Measurements from ENCODE around the gene DISP2.

The DISP2 gene

DNA sequence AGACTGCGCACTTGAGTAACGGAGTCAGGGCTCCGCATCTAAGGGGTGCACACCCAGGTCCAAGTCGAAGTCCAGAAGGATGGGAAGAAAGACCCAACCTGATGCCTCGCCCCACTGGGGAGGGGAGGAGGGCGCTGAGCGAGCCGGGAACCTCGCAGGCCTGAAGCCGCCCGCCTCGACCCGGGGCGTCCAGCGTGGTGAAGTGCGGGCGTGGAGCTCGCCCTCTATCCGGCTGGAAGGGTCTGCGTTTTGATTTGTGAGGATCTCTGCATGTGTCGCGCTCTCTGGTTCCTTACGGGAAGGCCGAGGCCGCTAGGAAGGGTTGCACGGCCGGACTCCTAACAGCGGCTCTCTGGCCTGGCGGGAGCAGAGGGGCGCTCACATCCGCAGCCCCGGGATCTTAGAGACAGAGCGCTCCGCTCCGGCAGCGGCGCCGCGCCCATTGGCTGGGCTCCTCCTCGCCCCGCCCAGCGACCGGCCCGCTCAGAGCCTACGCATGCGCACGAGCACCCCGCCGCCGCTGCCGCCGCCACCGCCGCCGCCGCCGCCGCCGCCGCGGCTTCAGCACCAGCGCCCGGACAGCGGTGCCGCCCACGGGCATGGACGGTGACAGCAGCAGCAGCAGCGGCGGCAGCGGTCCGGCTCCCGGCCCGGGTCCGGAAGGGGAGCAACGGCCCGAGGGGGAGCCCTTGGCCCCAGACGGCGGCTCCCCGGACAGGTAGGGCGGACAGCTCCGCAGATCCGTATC is at the start of gene DISP2:
TSS of gene DISP2 (plus strand) at position 497 of the 748 bp plus-strand sequence. CDS start at position 600, 103 bp downstream.
- peak; percentile 87 for DNase-seq

- no peak for DNase-seq
Measured at GRCh38 chr15:40309344-40309862, 48.6 kb upstream of the DISP2 start.

GRCh38 chr15:40310001-40310959 is 47.7 kb upstream of the DISP2 start:
- peak; percentile 49 for DNase-seq

DNA sequence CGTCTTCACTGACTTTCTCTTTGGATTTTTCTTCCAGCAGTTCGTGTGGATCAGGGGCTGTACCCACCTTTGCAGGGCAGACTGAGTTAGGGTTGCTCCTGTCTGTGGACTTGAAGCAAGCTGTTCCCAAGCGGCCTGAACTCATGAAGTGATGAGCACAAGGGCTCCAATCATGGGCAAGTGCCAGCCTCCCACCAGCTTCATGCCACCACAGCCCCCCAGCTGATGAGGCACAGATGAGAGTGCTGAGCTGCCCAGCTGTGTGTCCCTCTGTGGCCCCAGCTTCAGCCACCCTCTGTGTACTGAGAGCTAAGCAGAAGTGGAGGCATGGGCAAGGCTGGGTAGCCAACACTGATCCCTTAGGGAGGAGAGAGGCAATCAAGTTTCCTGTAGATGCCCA is 47.0 kb upstream of the DISP2 start:
- no peak for DNase-seq

GRCh38 chr15:40312370-40313158 is 45.5 kb upstream of the DISP2 start:
- DNase-seq = no peak

GRCh38 chr15:40313531-40314398 is 44.3 kb upstream of the DISP2 start:
- peak; percentile 63 for DNase-seq

- no peak for DNase-seq
Measured at GRCh38 chr15:40314723-40315276, 43.2 kb upstream of the DISP2 start.

GRCh38 chr15:40316931-40317330 is 41.1 kb upstream of the DISP2 start:
- no peak for DNase-seq

DNA sequence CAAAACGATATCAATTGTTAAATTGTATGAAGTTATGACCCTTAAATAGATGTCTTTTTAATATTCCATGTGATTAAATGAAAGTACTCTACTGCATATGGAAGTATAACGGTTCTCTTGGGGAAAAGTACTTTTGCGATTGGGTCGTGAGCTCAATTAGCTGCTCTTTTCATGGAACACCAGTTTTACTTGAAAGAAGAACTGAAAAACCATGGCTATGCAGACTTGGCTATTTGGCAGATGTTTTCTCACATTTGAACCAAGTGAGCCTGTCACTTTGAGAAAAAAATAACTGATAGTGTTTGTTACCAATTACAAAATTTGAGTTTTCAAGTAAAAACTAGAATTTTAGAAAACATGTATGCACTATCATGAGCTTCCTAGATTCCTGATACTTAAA is 40.4 kb upstream of the DISP2 start:
- no peak for DNase-seq

DNA sequence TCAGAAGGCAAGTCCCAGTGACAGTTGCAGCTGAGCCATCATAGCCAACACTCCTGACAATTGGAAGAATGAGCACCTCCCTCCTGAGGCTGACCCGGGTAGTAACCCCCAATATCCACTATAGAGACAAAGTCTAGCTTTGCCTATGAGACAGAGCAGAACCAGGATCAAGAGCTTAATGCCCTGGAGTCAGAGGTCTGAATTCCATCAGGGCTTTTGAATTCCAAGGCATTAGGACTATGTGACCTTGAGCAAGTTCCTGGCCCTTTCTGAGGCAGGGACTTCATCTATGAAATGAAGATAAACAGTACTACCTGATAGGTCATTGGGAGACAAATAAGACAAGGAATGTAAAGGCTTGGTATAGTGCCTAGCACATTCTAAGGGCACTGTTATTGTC is 37.6 kb upstream of the DISP2 start:
- no peak for DNase-seq

DNA sequence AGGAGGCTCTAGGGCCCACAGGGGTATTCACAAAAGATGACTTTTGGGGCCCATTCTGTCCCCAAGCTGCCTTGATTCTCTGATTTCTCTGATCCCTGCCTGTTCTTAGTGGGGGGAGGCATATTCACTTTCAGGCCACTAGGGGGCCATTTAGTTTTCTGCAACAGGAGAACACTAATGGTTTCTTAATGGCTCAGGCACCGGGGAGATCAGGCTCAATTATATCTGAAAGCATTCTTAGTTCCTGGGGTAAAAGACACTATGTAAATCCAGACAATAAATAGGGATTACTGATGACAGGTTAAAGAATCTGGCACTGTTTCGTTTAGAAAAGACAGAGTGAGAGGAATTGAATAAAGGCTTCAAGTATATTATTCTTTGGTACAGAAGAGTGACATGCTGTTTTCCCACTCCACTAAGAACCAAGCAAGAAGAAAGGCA is 37.1 kb upstream of the DISP2 start:
- peak; percentile 83 for DNase-seq

- DNase-seq = no peak
Measured at GRCh38 chr15:40322531-40323238, 35.3 kb upstream of the DISP2 start.

- peak; percentile 88 for DNase-seq
Measured at GRCh38 chr15:40323239-40323952, 34.6 kb upstream of the DISP2 start, which contains the start of gene INAFM2. INAFM2 (plus strand) TSS chr15:40323692; CDS start chr15:40324056, 364 bp downstream.

GRCh38 chr15:40323953-40324937 is 33.8 kb upstream of the DISP2 start:
- no peak for DNase-seq

DNA sequence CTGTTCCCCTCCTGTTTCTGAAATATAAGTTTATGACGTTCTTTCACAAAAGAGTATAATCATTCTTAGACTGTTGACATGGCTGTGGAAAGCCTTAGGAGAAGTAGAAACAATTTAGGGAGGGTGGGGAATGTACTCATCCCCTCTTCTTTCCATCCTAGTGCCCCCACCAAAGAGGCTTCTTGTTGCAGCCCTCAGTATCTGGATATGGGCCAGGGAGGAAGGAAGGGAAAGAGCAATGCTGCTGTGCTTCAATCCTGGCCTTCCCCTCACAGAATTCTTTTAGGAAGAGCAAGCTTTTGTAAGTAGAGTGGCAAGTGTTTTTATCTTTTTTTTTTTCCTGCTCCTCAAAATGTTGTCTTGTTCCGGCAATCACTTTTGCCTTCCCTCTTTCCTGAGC is 32.8 kb upstream of the DISP2 start:
- no peak for DNase-seq

DNA sequence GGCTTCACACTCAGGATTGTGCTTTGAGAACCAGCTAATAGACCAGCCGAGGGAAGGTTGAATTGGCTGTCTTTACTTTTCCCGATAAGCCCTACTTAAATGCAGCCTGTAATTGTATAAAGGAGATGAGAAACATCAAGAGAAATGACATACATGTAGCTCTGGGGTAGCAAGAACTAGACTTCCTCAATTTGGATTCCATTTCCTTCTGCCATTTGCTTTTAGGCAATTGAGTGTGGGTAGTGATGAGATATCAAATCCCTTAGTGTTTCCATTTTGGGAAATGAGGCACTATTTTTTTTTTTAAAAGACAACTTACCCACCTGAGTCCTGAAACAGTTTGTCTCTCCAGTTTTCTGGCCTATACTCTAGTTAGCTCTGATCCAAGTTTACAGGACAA is 32.3 kb upstream of the DISP2 start:
- DNase-seq = no peak

GRCh38 chr15:40327457-40327856 is 30.6 kb upstream of the DISP2 start:
- no peak for DNase-seq

GRCh38 chr15:40328176-40328575 is 29.8 kb upstream of the DISP2 start:
- no peak for DNase-seq

DNA sequence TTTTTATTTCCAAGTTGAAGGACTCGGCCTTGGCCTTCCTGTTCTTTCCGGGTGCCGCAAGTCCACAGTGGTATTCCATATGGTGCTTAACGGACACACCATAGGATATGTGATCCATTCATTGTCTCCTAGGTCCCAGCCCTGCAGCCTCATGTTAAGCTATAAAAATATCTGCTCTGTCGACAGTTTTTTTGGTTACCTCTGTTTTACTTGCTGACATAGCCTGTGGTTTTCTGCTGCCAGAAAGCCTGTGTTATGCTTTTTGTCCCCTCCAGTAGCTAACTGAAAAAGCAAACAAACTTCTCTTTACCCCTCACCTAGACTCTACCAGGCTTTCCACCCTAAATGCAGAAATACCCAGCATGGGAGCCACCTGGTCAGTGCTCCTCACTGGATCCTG is 29.3 kb upstream of the DISP2 start:
- DNase-seq = no peak
